HG02798 (cell line): ENCODE data around the gene PYM1.
"Not testable (repeated sequence)": the region's sequence is repeated elsewhere in the genome, so short reads cannot be mapped to it uniquely, and the experiment has no call there.

ENCODE experiments used
- ATAC-seq: cut with Tn5 transposase; IDR thresholded peaks from one replicate; pipeline ENCODE4 v1.9.1; 2021; ENCODE audit warnings: mild to moderate bottlenecking; ENCODE audit not compliant: unreplicated experiment, poor library complexity

The PYM1 gene

GRCh38 chr12:55919032-55919431 is 8.7 kb downstream of the PYM1 start:
- ATAC-seq, result not testable (repeated sequence)

DNA sequence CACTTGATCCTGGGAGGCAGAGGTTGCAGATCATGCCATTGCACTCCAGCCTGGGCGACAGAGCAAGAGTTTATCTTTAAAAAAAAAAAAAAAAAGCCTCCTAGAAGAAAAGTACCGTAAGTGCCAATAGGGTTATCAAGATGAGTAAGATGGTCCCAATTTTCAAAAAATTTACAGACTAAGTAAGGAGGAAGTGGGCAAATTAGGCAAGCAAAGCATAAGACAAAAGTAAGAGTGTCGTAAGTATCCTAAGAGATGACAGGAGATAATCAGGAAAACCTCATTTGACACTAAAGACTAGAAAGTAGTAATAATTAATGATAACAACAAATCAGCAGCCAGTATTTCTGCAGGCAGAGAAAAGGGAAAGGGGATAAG is 12.2 kb downstream of the PYM1 start:
- ATAC-seq, result no peak

- no peak for ATAC-seq
These were observed 14.8 kb downstream of the PYM1 start for GRCh38 chr12:55912908-55913307.

DNA sequence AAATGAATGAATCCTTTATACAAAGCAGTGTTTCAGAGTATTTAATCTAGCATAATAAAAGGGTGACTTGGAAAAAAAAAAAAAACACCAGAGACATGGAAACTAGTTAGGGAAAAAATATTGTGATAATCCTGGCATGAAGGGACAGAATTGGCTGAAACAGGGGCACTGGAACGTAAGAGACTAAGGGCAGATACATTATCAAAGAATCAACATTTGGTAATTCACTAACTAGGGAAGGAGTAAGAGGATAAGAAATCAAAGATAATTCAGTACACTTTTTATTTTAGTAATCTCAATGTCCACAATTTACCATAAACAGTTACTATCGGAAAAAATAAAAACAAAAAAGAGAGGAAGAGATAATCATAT is 18.2 kb downstream of the PYM1 start:
- ATAC-seq, result no peak

DNA sequence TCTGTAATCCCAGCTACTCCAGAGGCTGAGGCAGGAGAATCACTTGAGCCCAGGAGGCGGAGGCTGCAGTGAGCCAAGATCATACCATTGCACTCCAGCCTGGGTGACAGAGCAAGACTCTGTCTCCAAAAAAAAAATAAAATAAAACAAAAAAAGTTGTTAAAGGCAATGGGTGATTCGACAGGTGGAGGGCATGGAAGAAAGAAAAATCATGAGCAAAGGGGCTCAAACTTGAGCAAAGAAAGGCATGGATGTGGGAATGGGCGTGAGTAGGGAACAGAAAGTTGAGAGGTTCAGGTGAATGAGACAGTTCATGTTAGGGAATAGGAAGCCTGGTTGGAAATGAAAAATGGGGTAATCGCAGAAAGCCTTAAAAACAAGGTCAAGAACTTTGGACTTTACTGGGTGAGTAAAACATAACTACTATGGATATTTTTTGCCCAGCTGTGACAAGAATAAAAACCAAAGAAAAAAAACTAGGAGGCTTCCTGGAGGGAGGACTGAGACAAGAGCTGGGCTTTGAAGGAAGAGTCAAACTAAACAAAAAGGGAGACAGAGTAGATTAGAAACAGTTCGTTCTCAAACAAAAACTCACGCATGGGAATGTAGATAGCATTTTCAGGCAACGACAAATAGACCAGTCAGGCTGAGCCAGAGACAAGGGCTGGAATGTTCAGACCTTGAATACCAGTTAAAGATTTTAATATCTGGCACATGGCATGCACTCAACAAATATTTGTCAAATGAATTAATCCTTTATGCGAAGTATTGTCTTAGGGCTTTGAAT is 18.8 kb downstream of the PYM1 start:
- no peak for ATAC-seq

DNA sequence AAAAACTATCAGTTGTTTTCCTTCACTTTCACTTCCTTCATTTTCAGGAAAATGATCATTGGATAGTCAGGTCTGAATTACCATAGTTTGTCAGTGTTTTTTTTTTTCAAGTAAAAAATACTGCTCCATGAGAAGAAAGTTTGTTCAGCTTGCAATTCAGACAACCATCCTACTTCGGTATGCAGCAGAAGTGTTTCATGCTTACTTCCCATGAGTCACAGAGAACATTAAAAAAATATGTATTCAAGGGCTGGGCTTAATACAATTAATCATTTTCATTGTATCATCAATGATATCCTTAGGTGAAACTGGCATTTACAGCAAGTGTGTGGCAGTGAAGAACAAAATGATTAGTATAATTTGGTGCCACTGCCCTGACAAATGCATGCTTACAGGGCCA is 21.6 kb downstream of the PYM1 start:
- no peak for ATAC-seq

DNA sequence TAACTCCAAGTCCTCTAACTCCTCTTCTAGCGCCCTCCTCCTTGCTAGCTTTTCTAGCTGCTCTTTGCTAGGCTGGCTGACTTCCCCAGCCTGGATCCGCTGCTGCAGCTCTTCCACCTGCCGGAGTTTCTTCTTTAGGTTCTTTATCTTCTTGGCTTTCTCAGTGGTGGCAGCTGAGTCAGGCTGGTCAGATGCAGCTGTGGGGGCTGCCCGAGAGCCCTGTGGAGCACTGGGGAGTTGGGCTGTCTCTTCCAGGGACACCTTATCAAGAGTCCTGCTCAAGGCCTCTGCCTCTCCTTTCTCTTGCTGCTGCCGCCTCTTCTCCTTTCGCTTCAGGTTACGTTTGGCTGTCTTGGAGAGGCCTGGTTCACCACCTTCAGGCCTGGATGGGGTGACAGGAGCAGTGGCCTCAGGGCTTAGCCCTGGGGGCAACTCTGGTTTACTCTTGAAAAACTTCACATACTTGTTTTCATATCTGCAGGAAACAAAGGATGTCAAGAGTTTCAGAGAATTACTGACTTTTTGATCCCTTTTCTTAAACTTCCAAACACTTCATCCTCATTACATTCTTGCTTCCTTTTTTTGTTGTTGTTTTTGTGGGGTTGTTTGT is 25.7 kb downstream of the PYM1 start:
- no peak for ATAC-seq

DNA sequence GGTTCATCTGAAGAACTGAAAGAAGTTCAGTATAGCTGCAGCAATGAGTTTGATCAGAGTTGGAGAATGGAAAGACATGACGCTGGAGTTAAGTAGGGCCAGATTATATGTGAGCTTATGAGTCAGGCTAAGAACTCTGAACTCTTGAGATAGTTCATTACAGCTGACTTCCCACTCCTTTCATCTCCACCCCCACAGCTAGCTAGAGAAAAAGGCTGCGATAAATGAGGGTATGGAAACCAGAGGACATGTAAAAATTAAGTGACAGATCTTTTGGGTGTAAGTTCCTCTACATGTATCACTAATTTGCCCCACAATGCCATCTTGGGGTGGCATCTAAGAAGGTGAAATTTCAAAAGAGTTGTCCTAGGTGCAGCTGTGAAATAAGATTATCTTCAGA is 28.6 kb downstream of the PYM1 start:
- ATAC-seq, result no peak

DNA sequence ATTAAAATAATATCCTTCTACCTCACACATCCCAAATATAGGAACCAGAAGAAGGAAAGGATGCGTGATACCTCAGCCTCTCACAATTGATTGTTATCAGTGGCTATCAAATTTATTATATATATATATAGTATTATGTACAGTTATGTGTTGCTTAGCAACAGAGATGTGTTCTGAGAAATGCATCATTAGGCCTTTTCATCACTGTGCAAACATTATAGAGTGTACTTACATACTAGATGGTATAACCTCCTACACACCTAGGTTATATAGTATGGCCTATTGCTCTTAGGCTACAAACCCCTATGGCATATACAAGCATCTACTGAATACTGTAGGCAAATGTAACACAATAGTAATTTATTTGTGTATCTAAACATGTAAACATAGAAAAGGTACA is 34.0 kb downstream of the PYM1 start:
- no peak for ATAC-seq

DNA sequence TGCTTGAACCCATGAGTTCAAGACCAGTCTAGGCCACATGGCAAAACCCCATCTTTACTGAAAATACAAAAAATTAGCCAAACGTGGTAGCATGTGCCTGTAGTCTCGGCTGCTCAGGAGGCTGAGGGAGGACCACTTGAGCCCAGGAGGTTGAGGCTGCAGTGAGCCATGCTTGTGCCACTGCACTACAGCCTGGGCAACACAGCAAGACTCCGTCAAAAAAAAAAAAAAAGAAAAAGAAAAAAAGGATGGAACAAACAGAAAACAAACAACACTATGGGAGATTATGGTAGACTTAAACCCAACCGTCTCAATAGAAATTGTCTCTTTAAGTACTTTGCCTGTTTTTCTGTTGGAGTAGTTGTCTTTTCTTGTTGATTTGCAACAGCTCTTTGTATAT is 36.4 kb downstream of the PYM1 start:
- no peak for ATAC-seq

- no peak for ATAC-seq
These were observed 42.6 kb downstream of the PYM1 start for GRCh38 chr12:55885113-55885512.

DNA sequence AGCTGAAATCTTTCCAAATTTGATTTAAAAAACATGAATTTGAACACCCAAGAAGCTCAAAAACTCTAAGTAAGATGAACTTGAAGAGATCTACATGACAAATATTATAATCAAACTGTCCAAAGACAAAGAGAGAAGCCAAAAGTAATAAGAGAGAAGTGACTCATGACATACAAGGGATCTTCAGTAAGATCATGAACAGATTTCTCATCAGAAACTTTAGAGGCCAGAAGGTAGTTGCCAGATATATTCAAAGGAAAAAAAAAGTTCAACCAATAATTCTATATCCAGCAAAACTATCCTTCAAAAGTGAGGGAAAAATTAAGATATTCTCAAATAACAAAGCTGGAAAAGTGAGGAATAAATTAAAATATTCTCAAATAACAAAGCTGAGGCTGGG is 49.9 kb downstream of the PYM1 start:
- no peak for ATAC-seq

DNA sequence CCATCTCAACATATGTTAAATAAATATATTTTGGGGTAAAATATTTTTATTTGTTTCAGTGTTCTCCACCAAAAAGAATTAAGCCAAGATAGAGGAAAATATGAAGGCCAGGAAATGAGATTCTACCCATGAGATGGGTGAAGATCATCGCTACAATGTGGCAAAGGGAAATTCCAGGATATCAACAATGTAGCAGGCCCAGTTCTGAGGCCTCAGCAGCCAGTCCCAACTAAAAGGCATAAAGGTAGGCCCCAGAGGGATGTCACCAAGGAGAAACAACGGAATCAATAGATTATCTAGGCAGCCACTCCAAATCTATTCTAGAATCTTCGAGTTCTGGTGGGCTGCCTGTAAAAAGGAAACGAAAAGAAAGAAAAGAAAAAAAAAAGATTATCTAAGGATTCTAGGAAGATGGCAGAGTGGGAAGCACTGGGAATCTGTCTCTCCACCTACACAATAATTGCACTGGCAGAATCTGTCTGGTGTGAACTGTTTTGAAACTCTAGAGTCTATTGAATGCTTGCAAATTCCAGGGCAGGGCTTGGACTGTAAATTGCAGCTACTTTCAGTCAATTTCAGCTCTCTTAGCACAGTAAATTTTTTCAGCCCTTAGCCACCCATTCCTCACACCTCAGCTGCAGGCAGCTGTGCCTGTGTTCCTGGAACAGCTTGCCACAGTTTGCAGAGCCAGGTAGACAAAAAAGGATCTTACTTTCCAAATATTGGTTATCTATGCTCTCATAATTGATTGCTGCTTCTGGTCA is 51.8 kb downstream of the PYM1 start:
- ATAC-seq, result no peak

DNA sequence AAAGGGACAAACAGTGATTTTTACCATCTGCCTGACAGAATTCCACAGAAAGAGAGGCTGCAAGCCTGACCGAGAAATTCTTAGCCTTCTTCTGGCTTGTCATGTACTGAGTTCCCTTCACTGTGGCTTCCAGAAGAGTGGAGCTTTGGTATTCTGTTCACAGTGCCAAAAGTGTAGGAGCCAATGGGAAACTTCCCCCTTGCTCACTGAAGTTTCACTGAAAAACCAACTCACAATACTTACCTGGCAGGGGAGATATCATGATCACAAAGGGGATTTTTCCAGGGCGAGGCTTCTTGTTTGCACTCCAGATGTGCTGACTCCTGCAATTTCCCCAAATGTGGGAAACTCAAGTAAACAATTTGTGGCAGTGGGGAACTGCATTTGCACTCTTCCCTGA is 53.3 kb downstream of the PYM1 start:
- ATAC-seq, result no peak

GRCh38 chr12:55866454-55867004 is 61.2 kb downstream of the PYM1 start:
- not testable (repeated sequence) for ATAC-seq

GRCh38 chr12:55865327-55865726 is 62.4 kb downstream of the PYM1 start:
- no peak for ATAC-seq

- ATAC-seq, result not testable (repeated sequence)
These were observed 64.8 kb downstream of the PYM1 start for GRCh38 chr12:55862931-55863330.

GRCh38 chr12:55862286-55862685 is 65.4 kb downstream of the PYM1 start:
- ATAC-seq, result no peak

GRCh38 chr12:55861871-55862270 is 65.8 kb downstream of the PYM1 start:
- no peak for ATAC-seq

GRCh38 chr12:55861396-55861795 is 66.3 kb downstream of the PYM1 start:
- ATAC-seq, result no peak

DNA sequence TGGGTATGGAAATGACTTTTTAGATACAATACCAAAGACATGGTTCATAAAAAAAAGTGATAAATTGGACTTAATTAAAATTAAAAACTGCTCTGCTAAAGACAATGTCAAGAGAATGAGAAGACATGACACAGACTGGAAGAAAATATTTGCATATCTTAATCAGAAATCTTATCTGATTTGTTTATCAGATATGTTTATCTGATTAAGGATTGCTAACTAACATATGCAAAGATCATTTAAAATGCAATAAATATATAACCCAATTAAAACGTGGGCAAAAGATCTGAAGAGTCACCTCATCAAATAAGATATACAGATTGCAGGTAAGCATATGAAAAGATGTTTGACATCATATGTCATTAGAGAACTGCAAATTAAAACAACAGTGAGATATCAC is 75.0 kb downstream of the PYM1 start:
- no peak for ATAC-seq
